ENCODE data around the gene TNFRSF13B.
A peak's percentile ranks its signal among the peaks of the same experiment; 100 is the strongest.
"Not testable (repeated sequence)": the region's sequence is repeated elsewhere in the genome, so short reads cannot be mapped to it uniquely, and the experiment has no call there.

The TNFRSF13B gene

GRCh38 chr17:16911141-16911937, 60.6 kb downstream of the TNFRSF13B start:
- DNase-seq (ENCODE audit: low spot score) = peak; percentile 55

GRCh38 chr17:16910341-16910740, 61.6 kb downstream of the TNFRSF13B start:
- no peak for DNase-seq (ENCODE audit: low spot score)

GRCh38 chr17:16909472-16910246, 62.3 kb downstream of the TNFRSF13B start:
- DNase-seq (ENCODE audit: low spot score) = no peak

- no peak for DNase-seq (ENCODE audit: low spot score)
Measured at GRCh38 chr17:16908273-16908672, 63.6 kb downstream of the TNFRSF13B start.

- no peak for DNase-seq (ENCODE audit: low spot score)
Measured at GRCh38 chr17:16906680-16907079, 65.2 kb downstream of the TNFRSF13B start.

- DNase-seq (ENCODE audit: low spot score) = no peak
Measured at GRCh38 chr17:16905593-16906191, 66.2 kb downstream of the TNFRSF13B start.

- DNase-seq (ENCODE audit: low spot score) = not testable (repeated sequence)
Measured at GRCh38 chr17:16903070-16903469, 68.8 kb downstream of the TNFRSF13B start.

GRCh38 chr17:16900288-16900882, 71.5 kb downstream of the TNFRSF13B start:
- no peak for DNase-seq (ENCODE audit: low spot score)

- not testable (repeated sequence) for DNase-seq (ENCODE audit: low spot score)
Measured at GRCh38 chr17:16897211-16897896, 74.6 kb downstream of the TNFRSF13B start.

- not testable (repeated sequence) for DNase-seq (ENCODE audit: low spot score)
Measured at GRCh38 chr17:16896235-16896634, 75.7 kb downstream of the TNFRSF13B start.

- not testable (repeated sequence) for DNase-seq (ENCODE audit: low spot score)
Measured at GRCh38 chr17:16893527-16893926, 78.4 kb downstream of the TNFRSF13B start.

- DNase-seq (ENCODE audit: low spot score) = not testable (repeated sequence)
Measured at GRCh38 chr17:16892876-16893454, 79.0 kb downstream of the TNFRSF13B start.

- DNase-seq (ENCODE audit: low spot score) = no peak
Measured at GRCh38 chr17:16889088-16889465, 82.8 kb downstream of the TNFRSF13B start.
